HL-60 (cell line): ENCODE data around the gene PAQR4.

Source experiments
- CTCF ChIP-seq: IDR thresholded peaks from one replicate; pipeline ENCODE4 v1.5.1; 2011; ENCODE audit warnings: low read length, control low read depth, inconsistent platforms; ENCODE audit not compliant: insufficient read depth
- POLR2AphosphoS5 ChIP-seq: IDR thresholded peaks from 2 replicates; pipeline ENCODE4 v1.6.1; 2012; ENCODE audit warnings: low read depth
- REST ChIP-seq: IDR thresholded peaks from 2 replicates; pipeline ENCODE4 v1.6.1; 2012; ENCODE audit warnings: low read depth; ENCODE audit not compliant: insufficient replicate concordance
- SPI1 ChIP-seq: IDR thresholded peaks from 2 replicates; pipeline ENCODE4 v1.6.1; 2012; ENCODE audit warnings: low read depth, mild to moderate bottlenecking, borderline replicate concordance

- TF ChIP-seq CTCF (no peak), SPI1 (no peak), REST (no peak), POLR2AphosphoS5 (no peak)
Observed at GRCh38 chr16:2948807-2949704, 20.1 kb upstream of the PAQR4 start.
